GM13977 (cell line): ENCODE data around the gene CSTF1.

Source experiments
- DNase-seq: peaks from one replicate; pipeline ENCODE4 v3.0.0; 2012; ENCODE audit warnings: low spot score
- CTCF ChIP-seq: IDR thresholded peaks from 2 replicates; pipeline ENCODE4 v1.5.1; 2012; ENCODE audit warnings: mild to moderate bottlenecking, control low read depth; ENCODE audit not compliant: insufficient read depth; ENCODE audit errors: extremely low read depth, missing control alignments
- in situ Hi-C: fragments of 300-500 bp; cut with MboI; formaldehyde crosslinking; loops from one replicate; pipeline ENCODE4 v1.12.0; 2022; ENCODE audit warnings: low sequenced_read_pairs, low pct_unique_long_range_greater_than_20kb, mixed read lengths, inconsistent platforms; ENCODE audit not compliant: unreplicated experiment

CSTF1 gene

GRCh38 chr20:56378386-56378785 is 14.1 kb upstream of the CSTF1 start:
- no peak for DNase-seq
- no peak for TF ChIP-seq CTCF
- in situ Hi-C loops: no loop called here

GRCh38 chr20:56380375-56380774 is 12.1 kb upstream of the CSTF1 start:
- in situ Hi-C loops: no loop called here
- no peak for DNase-seq
- no peak for TF ChIP-seq CTCF

GRCh38 chr20:56381501-56381900 is 10.9 kb upstream of the CSTF1 start:
- no peak for DNase-seq
- TF ChIP-seq CTCF: no peak
- in situ Hi-C loops: no loop called here

GRCh38 chr20:56382696-56383095 is 9.7 kb upstream of the CSTF1 start:
- in situ Hi-C loops: no loop called here
- no peak for DNase-seq
- TF ChIP-seq CTCF: no peak

GRCh38 chr20:56383334-56383733 is 9.1 kb upstream of the CSTF1 start:
- no peak for TF ChIP-seq CTCF
- no peak for DNase-seq
- in situ Hi-C loops: no loop called here

GRCh38 chr20:56385130-56385529 is 7.3 kb upstream of the CSTF1 start:
- in situ Hi-C loops: no loop called here
- TF ChIP-seq CTCF: no peak
- DNase-seq: no peak

GRCh38 chr20:56386219-56386618 is 6.2 kb upstream of the CSTF1 start:
- in situ Hi-C loops: no loop called here
- no peak for DNase-seq
- no peak for TF ChIP-seq CTCF
